D721Med (cell line): ENCODE results near the gene CAMK4.

Source experiments
- DNase-seq: peaks from one replicate; pipeline ENCODE4 v3.0.0; 2011; ENCODE audit warnings: low spot score; ENCODE audit not compliant: insufficient read length
- FAIRE-seq: peaks from 2 replicates; lab custom pipeline; 2011; peaks lifted over from hg19 to GRCh38; lab: Jason Lieb, UNC
- CTCF ChIP-seq: IDR thresholded peaks from 2 replicates; pipeline ENCODE4 v1.5.1; 2012; ENCODE audit warnings: mild to moderate bottlenecking, control low read depth; ENCODE audit not compliant: insufficient read depth; ENCODE audit errors: missing control alignments

CAMK4 gene

GRCh38 chr5:111411301-111411700, 187.1 kb downstream of the CAMK4 start:
- FAIRE-seq (no peak), DNase-seq (no peak)
- TF ChIP-seq CTCF, result no peak

- FAIRE-seq, result no peak
- TF ChIP-seq CTCF, result no peak
Measured at GRCh38 chr5:111412593-111412992, 188.4 kb downstream of the CAMK4 start.

GRCh38 chr5:111415053-111415452, 190.9 kb downstream of the CAMK4 start:
- no peak for FAIRE-seq
- no peak for TF ChIP-seq CTCF

More at GRCh38 chr5:111412593-111412992, 188.4 kb downstream of the CAMK4 start:
- no peak for DNase-seq

GRCh38 chr5:111422245-111422644, 198.1 kb downstream of the CAMK4 start:
- TF ChIP-seq CTCF, result no peak
- FAIRE-seq (no peak), DNase-seq (no peak)

More at GRCh38 chr5:111415053-111415452, 190.9 kb downstream of the CAMK4 start:
- DNase-seq, result no peak

- TF ChIP-seq CTCF, result no peak
- FAIRE-seq (no peak), DNase-seq (no peak)
Measured at GRCh38 chr5:111422747-111423720, 198.8 kb downstream of the CAMK4 start.

- no peak for TF ChIP-seq CTCF
- FAIRE-seq, result no peak
- DNase-seq, result no peak
Measured at GRCh38 chr5:111425205-111425604, 201.0 kb downstream of the CAMK4 start.

GRCh38 chr5:111427762-111428161, 203.6 kb downstream of the CAMK4 start:
- no peak for DNase-seq
- no peak for FAIRE-seq
- no peak for TF ChIP-seq CTCF
